ENCODE data around the gene WNK4.

Gene WNK4

GRCh38 chr17:42841975-42842685, 61.7 kb downstream of the WNK4 start:
- no peak for DNase-seq

GRCh38 chr17:42843358-42843934, 63.0 kb downstream of the WNK4 start:
- no peak for DNase-seq

GRCh38 chr17:42844271-42844670, 63.9 kb downstream of the WNK4 start, which contains the start of gene AOC2:
Gene AOC2 (plus strand): TSS chr17:42844580. CDS start chr17:42844627, 47 bp downstream.
- DNase-seq, result no peak

GRCh38 chr17:42844761-42845555, 64.5 kb downstream of the WNK4 start:
- no peak for DNase-seq

GRCh38 chr17:42845556-42845917, 65.1 kb downstream of the WNK4 start:
- no peak for DNase-seq

GRCh38 chr17:42845918-42846593, 65.6 kb downstream of the WNK4 start:
- DNase-seq, result no peak
